GM12872 (cell line): Measurements from ENCODE around the gene TNF.

Source experiments
- CTCF ChIP-seq: IDR thresholded peaks from 3 replicates; pipeline ENCODE4 v1.5.1; 2011; ENCODE audit warnings: low read depth, mild to moderate bottlenecking, low read length, moderate library complexity; ENCODE audit not compliant: insufficient read depth

TNF gene

GRCh38 chr6:31610968-31611367, 35.6 kb downstream of the TNF start:
- no peak for TF ChIP-seq CTCF

- TF ChIP-seq CTCF: no peak
Measured at GRCh38 chr6:31614075-31614619, 38.8 kb downstream of the TNF start.

- TF ChIP-seq CTCF: no peak
Measured at GRCh38 chr6:31614684-31615578, 39.6 kb downstream of the TNF start, which contains the start of gene AIF1. Gene AIF1 (plus strand): TSS chr6:31615234. CDS start chr6:31615330, 96 bp downstream.

GRCh38 chr6:31615748-31616147, 40.4 kb downstream of the TNF start:
- TF ChIP-seq CTCF: no peak

- TF ChIP-seq CTCF: no peak
Measured at GRCh38 chr6:31617010-31617409, 41.6 kb downstream of the TNF start.

- no peak for TF ChIP-seq CTCF
Measured at GRCh38 chr6:31619805-31620585, 44.6 kb downstream of the TNF start.
